GM12873 (cell line): Measurements from ENCODE around the gene TBC1D16.
A peak's percentile ranks its signal among the peaks of the same experiment; 100 is the strongest.

ENCODE experiments used
- CTCF ChIP-seq: IDR thresholded peaks from 2 replicates; pipeline ENCODE4 v1.5.1; 2012; ENCODE audit warnings: low read depth, mild to moderate bottlenecking, moderate library complexity, low read length, control low read depth; ENCODE audit not compliant: insufficient read depth; ENCODE audit errors: missing control alignments

Gene TBC1D16

GRCh38 chr17:79974566-79975497 lies 60.8 kb downstream of the TBC1D16 start:
- peak; percentile 50 for TF ChIP-seq CTCF

DNA sequence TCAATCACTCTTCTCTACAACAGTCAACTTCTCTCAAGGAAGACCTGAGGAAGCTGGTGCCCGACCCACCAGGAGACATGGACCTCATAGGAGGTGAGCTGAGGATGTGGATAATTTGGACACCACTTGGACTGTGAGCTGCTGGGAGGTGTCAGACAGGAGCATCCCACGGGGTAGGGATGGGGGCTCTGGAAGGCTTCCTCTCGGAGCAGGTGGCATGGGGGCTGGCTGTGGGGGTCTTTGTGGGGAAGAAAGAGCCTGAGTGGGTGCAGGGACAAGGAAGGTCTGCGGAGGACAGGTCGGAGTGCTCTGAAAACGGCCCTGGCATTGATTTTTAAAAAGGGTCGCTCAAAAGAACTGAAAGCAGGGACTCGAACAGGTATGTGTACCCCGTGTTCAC lies 64.0 kb downstream of the TBC1D16 start:
- no peak for TF ChIP-seq CTCF

DNA sequence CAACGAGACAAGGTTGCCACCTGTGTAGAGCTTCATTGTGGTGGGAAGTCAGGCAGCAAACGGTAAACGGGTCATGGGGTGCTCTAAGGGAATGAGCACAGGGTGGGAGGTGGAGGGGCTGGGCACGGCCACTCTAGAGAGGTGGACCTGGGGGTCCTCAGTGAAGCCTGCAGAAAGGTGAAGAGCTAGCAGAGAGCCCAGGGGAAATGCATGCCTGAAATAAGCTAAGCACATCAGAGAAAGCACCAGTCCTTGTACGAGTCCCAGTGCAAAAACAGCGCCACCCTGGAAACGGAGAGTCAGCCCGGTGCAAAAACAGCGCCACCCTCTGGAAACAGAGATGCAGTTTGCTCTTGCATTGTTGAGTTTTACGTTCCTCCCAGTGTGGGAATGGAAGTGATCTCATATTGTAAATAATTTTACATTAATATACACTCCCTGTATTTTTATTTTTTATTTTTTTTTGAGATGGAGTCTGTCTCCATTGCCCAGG lies 65.0 kb downstream of the TBC1D16 start:
- peak; percentile 60 for TF ChIP-seq CTCF

DNA sequence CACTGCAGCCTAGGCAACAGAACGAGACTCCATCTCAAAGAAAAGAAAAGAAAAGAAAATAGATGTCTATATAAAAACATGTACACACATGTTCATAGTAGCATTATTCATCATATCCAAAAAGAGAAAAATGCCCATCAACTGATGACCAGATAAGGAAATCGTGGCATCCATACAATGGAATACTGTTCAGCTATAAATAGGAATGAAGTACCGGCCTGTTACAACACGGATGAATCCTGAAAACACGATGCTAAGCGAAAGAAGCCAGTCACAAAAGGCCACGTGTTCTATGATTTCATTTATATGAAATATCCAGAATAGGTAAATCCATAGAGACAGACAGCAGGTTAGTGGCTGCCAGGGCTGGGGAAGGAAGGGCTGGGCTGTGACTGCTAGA lies 65.8 kb downstream of the TBC1D16 start:
- no peak for TF ChIP-seq CTCF

DNA sequence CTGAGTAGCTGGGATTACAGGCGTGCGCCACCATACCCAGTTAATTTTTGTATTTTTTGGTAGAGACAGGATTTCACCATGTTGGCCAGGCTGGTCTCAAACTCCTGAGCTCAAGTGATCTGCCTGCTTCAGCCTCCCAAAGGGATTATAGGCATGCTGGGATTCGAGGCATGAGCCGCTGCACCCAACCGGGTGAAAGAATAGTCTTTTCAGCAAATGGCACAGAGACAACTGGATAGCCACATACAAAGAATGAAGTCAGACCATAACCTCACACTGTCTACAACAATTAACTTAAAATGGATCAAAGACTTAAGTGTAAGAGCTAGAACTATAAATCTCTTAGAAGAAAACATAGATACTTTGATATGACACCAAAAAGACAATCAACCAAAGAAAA lies 67.6 kb downstream of the TBC1D16 start:
- TF ChIP-seq CTCF, result no peak

DNA sequence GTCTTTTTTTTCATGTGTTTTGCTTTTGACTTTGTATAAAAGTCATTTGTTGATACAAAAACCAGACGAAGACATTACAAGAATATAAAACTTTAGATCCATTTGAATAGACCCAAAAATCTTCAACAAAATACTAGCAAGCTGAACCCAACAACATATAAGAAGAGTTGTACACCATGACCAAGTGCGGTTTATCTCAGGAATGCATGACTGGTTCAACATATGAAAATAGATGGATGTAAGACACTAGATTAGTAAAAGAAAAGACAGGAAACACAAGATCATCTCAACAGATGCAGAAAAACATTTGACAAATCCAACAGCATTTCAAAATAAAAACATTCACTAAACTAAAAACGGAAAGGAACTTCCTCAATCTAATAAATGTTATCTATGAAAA lies 69.0 kb downstream of the TBC1D16 start:
- TF ChIP-seq CTCF, result no peak

GRCh38 chr17:79965806-79966205 lies 69.9 kb downstream of the TBC1D16 start:
- no peak for TF ChIP-seq CTCF
